MG63 (cell line): ENCODE results near the gene BRAT1. TPM values are rescaled to one million over a fixed set of nuclear protein-coding genes. Genes with fewer than 3 reads are reported as not detected.
A peak's percentile ranks its signal among the peaks of the same experiment; 100 is the strongest.
"Not testable (repeated sequence)": the region's sequence is repeated elsewhere in the genome, so short reads cannot be mapped to it uniquely, and the experiment has no call there.

Experiments used
- DNase-seq: peaks from one replicate; pipeline ENCODE4 v3.0.0-alpha.2; 2020
- H3K27me3 ChIP-seq: fragments of 250-450 bp; sonication (Bioruptor Pico); 2 replicates; pipeline ENCODE4 v1.5.1; 2020; ENCODE audit warnings: mild to moderate bottlenecking, moderate library complexity
- H3K36me3 ChIP-seq: fragments of 250-450 bp; sonication (Bioruptor Pico); 2 replicates; pipeline ENCODE4 v1.5.1; 2020; ENCODE audit warnings: mild to moderate bottlenecking, moderate library complexity
- H3K4me3 ChIP-seq: fragments of 250-450 bp; sonication (Bioruptor Pico); 2 replicates; pipeline ENCODE4 v1.5.1; 2020; ENCODE audit warnings: mild to moderate bottlenecking, moderate library complexity
- H3K9me3 ChIP-seq: fragments of 250-450 bp; sonication (Bioruptor Pico); 2 replicates; pipeline ENCODE4 v1.5.1; 2020; ENCODE audit warnings: mild to moderate bottlenecking, moderate library complexity
- total RNA-seq: library from RNA; depleted of rRNA; stranded (reverse); fragments of >200 nt; shearing (Covaris generic); gene quantifications from 2 replicates; pipeline ENCODE4 v1.2.3, GENCODE V29; 2014; ENCODE audit warnings: low replicate concordance; rRNA removed

BRAT1 gene
- 43.2 and 59.7 TPM in 2 replicates for total RNA-seq

GRCh38 chr7:2555121-2556052 is at the start of gene BRAT1:
Gene BRAT1, minus strand, starts transcription at chr7:2555524. Its CDS starts 1,093 bp downstream, at chr7:2554431.
- peak; percentile 96 for DNase-seq
- H3K4me3 ChIP-seq = peak within 1 kb of the TSS; percentile 81
- H3K9me3 ChIP-seq = no peaks in the 10 kb centered on the region
- peaks cover 9% of the 10 kb centered on the region for H3K36me3 ChIP-seq
- no peaks in the 10 kb centered on the region for H3K27me3 ChIP-seq

GRCh38 chr7:2604608-2605174 is 49.4 kb upstream of the BRAT1 start:
- Histone ChIP-seq H3K36me3 (no peaks in the 10 kb centered on the region; the same call in 1 of the 2 replicates), H3K27me3 (no peaks in the 10 kb centered on the region)
- no peak for DNase-seq

GRCh38 chr7:2603044-2603965 is 48.0 kb upstream of the BRAT1 start:
- Histone ChIP-seq H3K36me3 (no peaks in the 10 kb centered on the region; the same call in 1 of the 2 replicates), H3K9me3 (no peaks in the 10 kb centered on the region), H3K4me3 (no peak overlapping the region), H3K27me3 (no peaks in the 10 kb centered on the region)
- DNase-seq = no peak

More at GRCh38 chr7:2604608-2605174, 49.4 kb upstream of the BRAT1 start:
- H3K9me3 ChIP-seq = no peaks in the 10 kb centered on the region
- no peak overlapping the region for H3K4me3 ChIP-seq

GRCh38 chr7:2602406-2603043 is 47.2 kb upstream of the BRAT1 start:
- Histone ChIP-seq H3K27me3 (no peaks in the 10 kb centered on the region), H3K9me3 (no peaks in the 10 kb centered on the region), H3K36me3 (no peaks in the 10 kb centered on the region; the same call in 1 of the 2 replicates), H3K4me3 (no peak overlapping the region)
- no peak for DNase-seq

- Histone ChIP-seq H3K27me3 (no peaks in the 10 kb centered on the region), H3K36me3 (no peaks in the 10 kb centered on the region; the same call in 1 of the 2 replicates), H3K4me3 (no peak overlapping the region), H3K9me3 (no peaks in the 10 kb centered on the region)
- no peak for DNase-seq
Measured at GRCh38 chr7:2601907-2602306, 46.6 kb upstream of the BRAT1 start.

GRCh38 chr7:2601065-2601464 is 45.7 kb upstream of the BRAT1 start:
- Histone ChIP-seq H3K9me3 (no peaks in the 10 kb centered on the region), H3K4me3 (no peak overlapping the region), H3K36me3 (no peaks in the 10 kb centered on the region; the same call in 1 of the 2 replicates), H3K27me3 (no peaks in the 10 kb centered on the region)
- no peak for DNase-seq

GRCh38 chr7:2598154-2598823 is 43.0 kb upstream of the BRAT1 start:
- peaks cover 2% of the 10 kb centered on the region for H3K36me3 ChIP-seq
- H3K9me3 ChIP-seq = no peaks in the 10 kb centered on the region
- DNase-seq = no peak
- H3K4me3 ChIP-seq = no peak overlapping the region
- H3K27me3 ChIP-seq = no peaks in the 10 kb centered on the region

- no peak overlapping the region for H3K4me3 ChIP-seq
- peaks cover 2% of the 10 kb centered on the region for H3K36me3 ChIP-seq
- DNase-seq = no peak
- no peaks in the 10 kb centered on the region for H3K27me3 ChIP-seq
- H3K9me3 ChIP-seq = no peaks in the 10 kb centered on the region
Measured at GRCh38 chr7:2597273-2597640, 41.9 kb upstream of the BRAT1 start.

GRCh38 chr7:2596464-2597272 is 41.3 kb upstream of the BRAT1 start:
- no peak for DNase-seq
- Histone ChIP-seq H3K27me3 (no peaks in the 10 kb centered on the region), H3K9me3 (no peaks in the 10 kb centered on the region), H3K4me3 (no peak overlapping the region), H3K36me3 (peaks cover 2% of the 10 kb centered on the region)

- DNase-seq = no peak
- no peaks in the 10 kb centered on the region for H3K9me3 ChIP-seq
- no peaks in the 10 kb centered on the region for H3K27me3 ChIP-seq
- peaks cover 2% of the 10 kb centered on the region for H3K36me3 ChIP-seq
- no peak overlapping the region for H3K4me3 ChIP-seq
Measured at GRCh38 chr7:2595258-2595860, 40.0 kb upstream of the BRAT1 start.

- Histone ChIP-seq H3K36me3 (peaks cover 2% of the 10 kb centered on the region; the same call in 1 of the 2 replicates), H3K4me3 (no peak overlapping the region), H3K27me3 (no peaks in the 10 kb centered on the region), H3K9me3 (no peaks in the 10 kb centered on the region)
- DNase-seq = no peak
Measured at GRCh38 chr7:2594599-2594998, 39.3 kb upstream of the BRAT1 start.

GRCh38 chr7:2593036-2593727 is 37.9 kb upstream of the BRAT1 start:
- no peak for DNase-seq
- peaks cover 2% of the 10 kb centered on the region; the same call in 1 of the 2 replicates for H3K36me3 ChIP-seq
- H3K27me3 ChIP-seq = no peaks in the 10 kb centered on the region
- H3K9me3 ChIP-seq = no peaks in the 10 kb centered on the region
- H3K4me3 ChIP-seq = no peak overlapping the region

- H3K36me3 ChIP-seq = peaks cover 2% of the 10 kb centered on the region; the same call in 1 of the 2 replicates
- DNase-seq = no peak
- H3K27me3 ChIP-seq = no peaks in the 10 kb centered on the region
- H3K4me3 ChIP-seq = no peak overlapping the region
- H3K9me3 ChIP-seq = no peaks in the 10 kb centered on the region
Measured at GRCh38 chr7:2592375-2592865, 37.1 kb upstream of the BRAT1 start.

GRCh38 chr7:2589941-2590340 is 34.6 kb upstream of the BRAT1 start:
- H3K27me3 ChIP-seq, H3K9me3 ChIP-seq, DNase-seq, H3K36me3 ChIP-seq, H3K4me3 ChIP-seq: not testable (repeated sequence)
